GM21526 (cell line): ENCODE results near the gene PPP1R2.
"Not testable (repeated sequence)": the region's sequence is repeated elsewhere in the genome, so short reads cannot be mapped to it uniquely, and the experiment has no call there.

ENCODE experiments used
- ATAC-seq: cut with Tn5 transposase; IDR thresholded peaks from one replicate; pipeline ENCODE4 v1.9.1; 2021; ENCODE audit warnings: moderate library complexity; ENCODE audit not compliant: unreplicated experiment, low FRiP score

PPP1R2 gene

GRCh38 chr3:195542698-195543499 is at the start of gene PPP1R2:
Gene PPP1R2, minus strand, starts transcription at chr3:195543325. Its CDS starts 300 bp downstream, at chr3:195543025.
- ATAC-seq, result peak; percentile 61

GRCh38 chr3:195591852-195592251 is 48.7 kb upstream of the PPP1R2 start:
- no peak for ATAC-seq

GRCh38 chr3:195591220-195591619 is 48.1 kb upstream of the PPP1R2 start:
- no peak for ATAC-seq

- ATAC-seq, result not testable (repeated sequence)
Measured at GRCh38 chr3:195590381-195590780, 47.3 kb upstream of the PPP1R2 start.

- not testable (repeated sequence) for ATAC-seq
Measured at GRCh38 chr3:195589796-195590195, 46.7 kb upstream of the PPP1R2 start.

GRCh38 chr3:195587824-195588223 is 44.7 kb upstream of the PPP1R2 start:
- ATAC-seq, result no peak

GRCh38 chr3:195587406-195587805 is 44.3 kb upstream of the PPP1R2 start:
- ATAC-seq, result no peak

GRCh38 chr3:195584543-195584870 is 41.4 kb upstream of the PPP1R2 start:
- no peak for ATAC-seq

- no peak for ATAC-seq
Measured at GRCh38 chr3:195583831-195584542, 40.9 kb upstream of the PPP1R2 start, which contains the start of gene APOD. Gene APOD, minus strand, starts transcription at chr3:195583940. Its CDS starts 4,479 bp downstream, at chr3:195579461.

GRCh38 chr3:195582947-195583346 is 39.8 kb upstream of the PPP1R2 start:
- no peak for ATAC-seq

- ATAC-seq, result no peak
Measured at GRCh38 chr3:195580744-195581443, 37.8 kb upstream of the PPP1R2 start.

- ATAC-seq, result no peak
Measured at GRCh38 chr3:195579281-195579680, 36.2 kb upstream of the PPP1R2 start.

- ATAC-seq, result no peak
Measured at GRCh38 chr3:195578565-195578964, 35.4 kb upstream of the PPP1R2 start.

GRCh38 chr3:195577645-195578177 is 34.6 kb upstream of the PPP1R2 start:
- no peak for ATAC-seq

GRCh38 chr3:195574497-195575304 is 31.6 kb upstream of the PPP1R2 start:
- no peak for ATAC-seq

GRCh38 chr3:195573611-195574496 is 30.7 kb upstream of the PPP1R2 start:
- ATAC-seq, result no peak

GRCh38 chr3:195571361-195571760 is 28.2 kb upstream of the PPP1R2 start:
- ATAC-seq, result no peak

- no peak for ATAC-seq
Measured at GRCh38 chr3:195570912-195571311, 27.8 kb upstream of the PPP1R2 start.

GRCh38 chr3:195570344-195570743 is 27.2 kb upstream of the PPP1R2 start:
- ATAC-seq, result no peak
